ENCODE measurements around the gene SLC7A7. TPM values are rescaled to one million over a fixed set of nuclear protein-coding genes. Genes with fewer than 3 reads are reported as not detected.

Gene SLC7A7
- total and polyA plus RNA-seq, 10 of the 15 experiments (the other 5 are each of a cell fraction or from before 2014, with no cell fraction given): 27.8 to 79.2 (median 50.8) TPM

DNA sequence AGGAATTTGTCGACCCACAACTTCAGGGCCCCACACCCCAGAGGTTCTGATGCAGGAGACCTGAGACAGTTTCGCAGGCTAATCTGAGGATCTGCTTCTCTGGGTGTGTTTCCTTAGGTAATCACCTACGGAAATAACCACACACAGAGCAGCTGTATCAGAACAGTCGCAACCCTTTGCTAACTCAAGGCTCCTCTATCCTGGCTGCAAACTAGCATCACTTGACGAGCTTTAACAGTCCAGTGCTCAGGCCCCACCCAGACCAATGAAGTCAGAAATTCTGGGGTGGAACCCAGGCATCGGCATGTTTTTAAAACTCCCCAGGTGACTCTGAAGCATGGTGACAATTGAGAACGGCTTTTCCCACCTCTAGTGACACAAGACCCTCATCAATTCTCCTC, 20.7 kb downstream of the SLC7A7 start (continued):
- TF ChIP-seq, protein P1, sequence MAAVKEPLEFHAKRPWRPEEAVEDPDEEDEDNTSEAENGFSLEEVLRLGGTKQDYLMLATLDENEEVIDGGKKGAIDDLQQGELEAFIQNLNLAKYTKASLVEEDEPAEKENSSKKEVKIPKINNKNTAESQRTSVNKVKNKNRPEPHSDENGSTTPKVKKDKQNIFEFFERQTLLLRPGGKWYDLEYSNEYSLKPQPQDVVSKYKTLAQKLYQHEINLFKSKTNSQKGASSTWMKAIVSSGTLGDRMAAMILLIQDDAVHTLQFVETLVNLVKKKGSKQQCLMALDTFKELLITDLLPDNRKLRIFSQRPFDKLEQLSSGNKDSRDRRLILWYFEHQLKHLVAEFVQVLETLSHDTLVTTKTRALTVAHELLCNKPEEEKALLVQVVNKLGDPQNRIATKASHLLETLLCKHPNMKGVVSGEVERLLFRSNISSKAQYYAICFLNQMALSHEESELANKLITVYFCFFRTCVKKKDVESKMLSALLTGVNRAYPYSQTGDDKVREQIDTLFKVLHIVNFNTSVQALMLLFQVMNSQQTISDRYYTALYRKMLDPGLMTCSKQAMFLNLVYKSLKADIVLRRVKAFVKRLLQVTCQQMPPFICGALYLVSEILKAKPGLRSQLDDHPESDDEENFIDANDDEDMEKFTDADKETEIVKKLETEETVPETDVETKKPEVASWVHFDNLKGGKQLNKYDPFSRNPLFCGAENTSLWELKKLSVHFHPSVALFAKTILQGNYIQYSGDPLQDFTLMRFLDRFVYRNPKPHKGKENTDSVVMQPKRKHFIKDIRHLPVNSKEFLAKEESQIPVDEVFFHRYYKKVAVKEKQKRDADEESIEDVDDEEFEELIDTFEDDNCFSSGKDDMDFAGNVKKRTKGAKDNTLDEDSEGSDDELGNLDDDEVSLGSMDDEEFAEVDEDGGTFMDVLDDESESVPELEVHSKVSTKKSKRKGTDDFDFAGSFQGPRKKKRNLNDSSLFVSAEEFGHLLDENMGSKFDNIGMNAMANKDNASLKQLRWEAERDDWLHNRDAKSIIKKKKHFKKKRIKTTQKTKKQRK (IDR thresholded peaks at IDR 0.05; ENCODE audit: low read depth, low read length): no peak
- TF ChIP-seq NFYB (IDR thresholded peaks at IDR 0.05; ENCODE audit: insufficient read depth, low read depth, low read length) (no peak), REST (IDR thresholded peaks at IDR 0.05; ENCODE audit: low read depth, low read length) (0 out of 2 replicates have a peak, but pooled peaks have one; percentile 9), ZBED1 (IDR thresholded peaks at IDR 0.05; ENCODE audit: borderline replicate concordance) (no peak; the same call in 1 of the 2 replicates), IKZF2 (IDR thresholded peaks at IDR 0.05) (peak in 1 of 2 experiments; percentile 58; a peak in 1 of 4 replicates), ZNF207 (IDR thresholded peaks at IDR 0.05; ENCODE audit: borderline replicate concordance) (no peak), PML (IDR thresholded peaks at IDR 0.05; ENCODE audit: low read length) (peak; percentile 77; the same call in 1 of the 2 replicates), RELB (IDR thresholded peaks at IDR 0.05; ENCODE audit: low read depth) (peak; percentile 22; the same call in 1 of the 2 replicates), ZNF217 (IDR thresholded peaks at IDR 0.05) (no peak), CHD4 (IDR thresholded peaks at IDR 0.05) (no peak), E4F1 (IDR thresholded peaks at IDR 0.05; ENCODE audit: borderline replicate concordance, partially characterized antibody) (no peak), MYB (IDR thresholded peaks at IDR 0.05; ENCODE audit: borderline replicate concordance, low read depth, low read length) (no peak), ATF3 (IDR thresholded peaks at IDR 0.05; ENCODE audit: borderline replicate concordance, extremely low read depth, low read depth, low read length) (no peak), IRF4 (IDR thresholded peaks at IDR 0.05; ENCODE audit: low read depth, low read length) (peak; percentile 37), POLR2A (IDR thresholded peaks at IDR 0.05; ENCODE audit: low read depth, low read length) (peak; percentile 59), NR2C1 (IDR thresholded peaks at IDR 0.05) (no peak), NBN (IDR thresholded peaks at IDR 0.05) (peak; percentile 45; the same call in 1 of the 2 replicates), ZNF24 (IDR thresholded peaks at IDR 0.05) (no peak)
- TF ChIP-seq, protein P2, sequence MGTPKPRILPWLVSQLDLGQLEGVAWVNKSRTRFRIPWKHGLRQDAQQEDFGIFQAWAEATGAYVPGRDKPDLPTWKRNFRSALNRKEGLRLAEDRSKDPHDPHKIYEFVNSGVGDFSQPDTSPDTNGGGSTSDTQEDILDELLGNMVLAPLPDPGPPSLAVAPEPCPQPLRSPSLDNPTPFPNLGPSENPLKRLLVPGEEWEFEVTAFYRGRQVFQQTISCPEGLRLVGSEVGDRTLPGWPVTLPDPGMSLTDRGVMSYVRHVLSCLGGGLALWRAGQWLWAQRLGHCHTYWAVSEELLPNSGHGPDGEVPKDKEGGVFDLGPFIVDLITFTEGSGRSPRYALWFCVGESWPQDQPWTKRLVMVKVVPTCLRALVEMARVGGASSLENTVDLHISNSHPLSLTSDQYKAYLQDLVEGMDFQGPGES (IDR thresholded peaks at IDR 0.05): no peak

Measured in GM12878 (cell line).